Right cardiac atrium (tissue), 5 donors: ENCODE results near the gene GPR89A. TPM values are rescaled to one million over a fixed set of nuclear protein-coding genes. Genes with fewer than 3 reads are reported as not detected.
"Not testable (repeated sequence)": the region's sequence is repeated elsewhere in the genome, so short reads cannot be mapped to it uniquely, and the experiment has no call there.

ENCODE experiments used
- ATAC-seq, 2 donors: fragments of 200-7000 bp; cut with Tn5 transposase; one replicate each; pipeline versions ENCODE4 v1.8.0 to v1.9.1; 2020; ENCODE audit warnings: moderate library complexity in 2 of 2, mild to moderate bottlenecking in 1 of 2
- DNase-seq, 3 donors: peaks; one replicate each; pipeline ENCODE4 v3.0.0-alpha.2; 2020
- H3K27ac ChIP-seq: one replicate; pipeline ENCODE4 v1.5.1; 2013; ENCODE audit warnings: mild to moderate bottlenecking, low read length, control low read depth, moderate library complexity
- H3K27me3 ChIP-seq: one replicate; pipeline ENCODE4 v1.6.1; 2013; ENCODE audit not compliant: control insufficient read depth, insufficient read depth
- H3K4me1 ChIP-seq: one replicate; pipeline ENCODE4 v1.6.1; 2013; ENCODE audit warnings: low read length; ENCODE audit not compliant: control insufficient read depth, insufficient read depth
- H3K4me3 ChIP-seq: one replicate; pipeline ENCODE4 v1.5.1; 2013; ENCODE audit warnings: low read length, control low read depth
- H3K9me3 ChIP-seq: one replicate; pipeline ENCODE4 v1.6.1; 2013; ENCODE audit warnings: low read length; ENCODE audit not compliant: control insufficient read depth
- WGBS: extraction: QIAGEN DNeasy Blood & Tissue Kit; methylation state at CpG from one replicate; pipeline ENCODE4 v1.1.7; 2013; 5-methylcytosine and 5-hydroxymethylcytosine counted together
- intact Hi-C, 4 donors: fragments of 100-400 bp; cut with DNase I; formaldehyde crosslinking; loops; one replicate each; pipeline versions ENCODE4 v1.11.0 to v1.14.0; 2022 to 2023
- polyA plus RNA-seq: library from polyadenylated mRNA; stranded (reverse); fragments of 200-250 nt; gene quantifications from one replicate; pipeline ENCODE4 v1.2.3, GENCODE V29; 2013
- total RNA-seq, 4 donors: library from RNA; stranded (reverse); fragmentation: NEBNext Ultra II Directional; extraction: Animal tissue kit (Norgen Biotek cat#: 25700); gene quantifications; one replicate each; pipeline ENCODE4 v1.2.1, GENCODE V29; 2021
- donor health status: healthy with polysubstance abuse.
- donor health status: DM: no; HTN: yes; CAD: no.
- donor health status: DM: no; HTN: no; CAD: no.
- donor health status: DM: no; HTN: yes; CAD: no; lungs with severe emphysema.
- donor health status: DM: yes; HTN: yes; CAD: no.

GPR89A gene
- total and polyA plus RNA-seq, 5 donors, result 8.9 to 19.2 (median 12.1) TPM

- H3K27me3 ChIP-seq, ATAC-seq, H3K27ac ChIP-seq, intact Hi-C loops, H3K4me1 ChIP-seq, H3K9me3 ChIP-seq, DNase-seq, H3K4me3 ChIP-seq: not testable (repeated sequence)
- WGBS, result 95% methylated on average over 5 of the region's 5 CpGs
Measured at GRCh38 chr1:145718465-145718864, 110.7 kb downstream of the GPR89A start.

GRCh38 chr1:145719230-145720079 is 111.7 kb downstream of the GPR89A start, which contains the start of gene CD160:
Gene CD160 (plus strand): TSS chr1:145719499. CDS start chr1:145728328, 8,829 bp downstream.
- 88% methylated on average over 12 of the region's 12 CpGs for WGBS
- no peak within 1 kb of the TSS for H3K27ac ChIP-seq
- H3K4me3 ChIP-seq, result no peak within 1 kb of the TSS
- H3K9me3 ChIP-seq, result no peaks in the 10 kb centered on the region
- ATAC-seq (no peak), DNase-seq (no peak)
- no peaks in the 10 kb centered on the region for H3K4me1 ChIP-seq
- intact Hi-C loops, result no loop called here
- H3K27me3 ChIP-seq, result no peaks in the 10 kb centered on the region

Other genes starting within 250 kb of the GPR89A start
- gene NBPF20, start 182.4 kb upstream of the GPR89A start, total RNA-seq, result 1 to 10 TPM in 3 of 4 donors, under 1 TPM in 1; 0.91 to 1.7 (median 1.3) TPM
- gene NBPF20, start 182.4 kb upstream of the GPR89A start, polyA plus RNA-seq, result 0.79 TPM
- under 1 TPM in 1 of 4 donors, not detected in 3; 0.14 TPM for gene PDZK1, start 99.4 kb downstream of the GPR89A start, total RNA-seq
- gene PDZK1, start 99.4 kb downstream of the GPR89A start, polyA plus RNA-seq, result 0.27 TPM
- gene CD160, start 111.5 kb downstream of the GPR89A start, total RNA-seq, result not detected
- not detected for gene CD160, start 111.5 kb downstream of the GPR89A start, polyA plus RNA-seq
- 10 to 100 TPM; 38.6 to 53.0 (median 42.7) TPM for gene RNF115, start 216.1 kb downstream of the GPR89A start, total RNA-seq
- 26.4 TPM for gene RNF115, start 216.1 kb downstream of the GPR89A start, polyA plus RNA-seq
- gene POLR3C, start 216.2 kb downstream of the GPR89A start, total RNA-seq, result 10 to 100 TPM; 14.7 to 15.9 (median 14.8) TPM
- 8.7 TPM for gene POLR3C, start 216.2 kb downstream of the GPR89A start, polyA plus RNA-seq
- gene NUDT17, start 237.6 kb downstream of the GPR89A start, total RNA-seq, result 1 to 10 TPM; 4.1 to 7.2 (median 5.1) TPM
- 5.8 TPM for gene NUDT17, start 237.6 kb downstream of the GPR89A start, polyA plus RNA-seq